Fibroblast of the conjunctiva (primary cell): ENCODE measurements around the gene HADHB.
"Not testable (repeated sequence)": the region's sequence is repeated elsewhere in the genome, so short reads cannot be mapped to it uniquely, and the experiment has no call there.

ENCODE experiments used
- DNase-seq: peaks from one replicate; pipeline ENCODE4 v3.0.0-alpha.2; 2010; ENCODE audit warnings: low read depth

HADHB gene

GRCh38 chr2:26245231-26245732 is 543 bp downstream of the HADHB start:
- DNase-seq, result no peak

GRCh38 chr2:26245810-26246209 is 1.1 kb downstream of the HADHB start:
- DNase-seq, result no peak

GRCh38 chr2:26246818-26247217 is 2.1 kb downstream of the HADHB start:
- DNase-seq, result no peak

- DNase-seq, result no peak
These were observed 4.9 kb downstream of the HADHB start for GRCh38 chr2:26249625-26250024.

- DNase-seq, result no peak
These were observed 7.2 kb downstream of the HADHB start for GRCh38 chr2:26251893-26252292.

- no peak for DNase-seq
These were observed 11.1 kb downstream of the HADHB start for GRCh38 chr2:26255759-26256384.

GRCh38 chr2:26258836-26259235 is 14.1 kb downstream of the HADHB start:
- not testable (repeated sequence) for DNase-seq

GRCh38 chr2:26268213-26268612 is 23.5 kb downstream of the HADHB start:
- no peak for DNase-seq

GRCh38 chr2:26268670-26269385 is 24.1 kb downstream of the HADHB start:
- DNase-seq, result not testable (repeated sequence)

GRCh38 chr2:26269571-26270158 is 24.9 kb downstream of the HADHB start:
- no peak for DNase-seq

GRCh38 chr2:26270373-26270772 is 25.6 kb downstream of the HADHB start:
- DNase-seq, result no peak

- peak; percentile 55 for DNase-seq
These were observed 28.8 kb downstream of the HADHB start for GRCh38 chr2:26273501-26273900.

GRCh38 chr2:26274058-26274613 is 29.4 kb downstream of the HADHB start:
- peak; percentile 96 for DNase-seq

- DNase-seq, result no peak
These were observed 31.9 kb downstream of the HADHB start for GRCh38 chr2:26276484-26277227.

- no peak for DNase-seq
These were observed 35.1 kb downstream of the HADHB start for GRCh38 chr2:26279886-26280285.

GRCh38 chr2:26281226-26281625 is 36.5 kb downstream of the HADHB start:
- no peak for DNase-seq

- no peak for DNase-seq
These were observed 38.9 kb downstream of the HADHB start for GRCh38 chr2:26283606-26284005.

- no peak for DNase-seq
These were observed 39.4 kb downstream of the HADHB start for GRCh38 chr2:26284132-26284531.

GRCh38 chr2:26285931-26286330 is 41.2 kb downstream of the HADHB start:
- no peak for DNase-seq

GRCh38 chr2:26290001-26290400 is 45.3 kb downstream of the HADHB start:
- no peak for DNase-seq

- no peak for DNase-seq
These were observed 47.9 kb downstream of the HADHB start for GRCh38 chr2:26292646-26293045.

GRCh38 chr2:26295511-26295910 is 50.8 kb downstream of the HADHB start:
- DNase-seq, result no peak
